Panc1 (cell line): ENCODE data around the gene RAB28. TPM values are rescaled to one million over a fixed set of nuclear protein-coding genes. Genes with fewer than 3 reads are reported as not detected.

ENCODE experiments used
- ATAC-seq: fragments of 200-7000 bp; cut with Tn5 transposase; 2 replicates; pipeline ENCODE4 v1.9.1; 2020; ENCODE audit warnings: mild to moderate bottlenecking, moderate library complexity
- BruUV-seq: library from RNA; stranded (reverse); fragments of 400-500 nt; replicated peaks from 2 replicates; lab custom pipeline; 2021; lab: Mats Ljungman, UMichigan
- CTCF ChIA-PET: fragments of 300-600 bp; sonication (Branson Sonifier 250); formaldehyde crosslinking; loops from one replicate; lab custom pipeline; 2022; ENCODE audit warnings: antibody characterized with exemption; lab: Charles Lee
- POLR2A ChIA-PET: fragments of 300-600 bp; sonication (Branson Sonifier 250); formaldehyde crosslinking; loops from one replicate; lab custom pipeline; 2022; ENCODE audit warnings: antibody characterized with exemption; lab: Charles Lee
- DNase-seq: peaks from one replicate; pipeline ENCODE4 v3.0.0-alpha.2; 2010; ENCODE audit warnings: low read depth, low spot score
- H3K27ac ChIP-seq: 2 replicates; pipeline ENCODE4 v1.5.1; 2011; ENCODE audit warnings: mild to moderate bottlenecking, low read length, inconsistent platforms
- H3K27me3 ChIP-seq: fragments of 200-500 bp; sonication (Bioruptor generic); 2 replicates; pipeline ENCODE4 v1.6.0; 2014; ENCODE audit warnings: low read length, inconsistent platforms; ENCODE audit not compliant: control insufficient read depth, insufficient read depth
- H3K36me3 ChIP-seq: fragments of 200-500 bp; sonication (Bioruptor generic); 2 replicates; pipeline ENCODE4 v1.5.1; 2014; ENCODE audit warnings: inconsistent platforms, mild to moderate bottlenecking, low read length, moderate library complexity; ENCODE audit not compliant: control insufficient read depth, insufficient read depth
- H3K4me1 ChIP-seq: 2 replicates; pipeline ENCODE4 v1.5.1; 2011; ENCODE audit warnings: inconsistent platforms, mild to moderate bottlenecking, low read length, moderate library complexity; ENCODE audit not compliant: control insufficient read depth, insufficient read depth
- H3K4me3 ChIP-seq, 2 experiments: 2 replicates each; pipeline ENCODE4 v1.5.1; 2011 to 2012; ENCODE audit warnings: low read depth in 2 of 2, low read length in 2 of 2, mild to moderate bottlenecking in 2 of 2, inconsistent platforms in 1 of 2, moderate library complexity in 1 of 2
- H3K9me3 ChIP-seq: fragments of 200-500 bp; sonication (Bioruptor generic); 2 replicates; pipeline ENCODE4 v1.5.1; 2014; ENCODE audit warnings: low read depth, mild to moderate bottlenecking, inconsistent platforms, low read length, moderate library complexity; ENCODE audit not compliant: control insufficient read depth, insufficient read depth
- POLR2AphosphoS5 ChIP-seq: IDR thresholded peaks from 2 replicates; pipeline ENCODE4 v1.6.1; 2012; ENCODE audit warnings: mild to moderate bottlenecking, low read depth, low read length, moderate library complexity
- SIN3A ChIP-seq: IDR thresholded peaks from 2 replicates; pipeline ENCODE4 v1.6.1; 2012; ENCODE audit warnings: low read depth, mild to moderate bottlenecking, low read length, moderate library complexity, borderline replicate concordance; ENCODE audit not compliant: insufficient read depth
- TCF7L2 ChIP-seq: IDR thresholded peaks from 2 replicates; pipeline ENCODE4 v1.6.1; 2011; ENCODE audit warnings: mild to moderate bottlenecking, low read depth, low read length, inconsistent platforms
- in situ Hi-C: cut with HindIII; loops from 2 replicates; pipeline ENCODE4 v1.10.0; 2016; ENCODE audit warnings: low sequenced_read_pairs, low pct_unique_long_range_greater_than_20kb
- intact Hi-C: fragments of 100-400 bp; cut with micrococcal nuclease; formaldehyde crosslinking; loops from one replicate; pipeline ENCODE4 v1.10.0; 2022; ENCODE audit not compliant: unreplicated experiment
- total RNA-seq: library from RNA; stranded (reverse); gene quantifications from one replicate; pipeline ENCODE4 v1.2.1, GENCODE V29; 2021; ENCODE audit not compliant: unreplicated experiment
- TF ChIP-seq, protein P1 (sequence below), 2 experiments: IDR thresholded peaks; 2 replicates each; pipeline ENCODE4 v1.6.1; 2011 to 2012; ENCODE audit warnings: low read depth in 2 of 2, control low read depth in 1 of 2, low read length in 1 of 2, mild to moderate bottlenecking in 1 of 2, moderate library complexity in 1 of 2; ENCODE audit not compliant: insufficient read depth in 1 of 2
- TF ChIP-seq, protein P2 (sequence below): fragments of 450-650 bp; IDR thresholded peaks from 2 replicates; pipeline ENCODE4 v1.5.1; 2017; ENCODE audit warnings: mild to moderate bottlenecking

The RAB28 gene
- total RNA-seq, 1 experiment from 2014 or later, result 10.2 TPM

DNA sequence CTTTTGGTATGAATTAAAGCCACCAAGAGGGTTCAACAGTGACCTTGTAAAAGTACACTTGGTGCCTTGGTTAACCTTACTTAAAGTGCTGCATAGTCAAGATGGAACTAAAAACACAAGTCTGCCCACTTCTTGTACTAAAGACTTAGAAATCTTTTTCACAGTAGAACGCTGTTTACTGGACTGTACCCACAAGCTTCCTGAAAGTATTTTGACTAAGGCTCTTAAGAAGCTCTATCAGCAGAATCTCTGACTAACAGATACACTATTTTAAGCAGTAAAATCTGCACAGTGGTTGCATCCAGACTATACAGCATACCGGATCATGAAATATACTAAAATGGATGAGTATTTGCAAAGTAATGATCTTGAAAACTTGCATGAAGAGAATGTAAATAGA lies 7.2 kb downstream of the RAB28 start:
- no TSS peak for BruUV-seq
- no peak for DNase-seq
- no peaks in the 10 kb centered on the region for H3K9me3 ChIP-seq
- H3K27me3 ChIP-seq, result no peaks in the 10 kb centered on the region
- in situ Hi-C loops (no loop called here), intact Hi-C loops (no loop called here)
- H3K27ac ChIP-seq, result no peak overlapping the region
- ATAC-seq, result no peak; the same call in 1 of the 2 replicates
- no peak overlapping the region for H3K4me3 ChIP-seq
- ChIA-PET CTCF (interaction anchor here (0.5 kb wide), 1 partner anchor 468 kb away, joined by 13 read pairs; no protein-coding TSS in a partner anchor), POLR2A (no interaction called here)
- TF ChIP-seq, protein P1, sequence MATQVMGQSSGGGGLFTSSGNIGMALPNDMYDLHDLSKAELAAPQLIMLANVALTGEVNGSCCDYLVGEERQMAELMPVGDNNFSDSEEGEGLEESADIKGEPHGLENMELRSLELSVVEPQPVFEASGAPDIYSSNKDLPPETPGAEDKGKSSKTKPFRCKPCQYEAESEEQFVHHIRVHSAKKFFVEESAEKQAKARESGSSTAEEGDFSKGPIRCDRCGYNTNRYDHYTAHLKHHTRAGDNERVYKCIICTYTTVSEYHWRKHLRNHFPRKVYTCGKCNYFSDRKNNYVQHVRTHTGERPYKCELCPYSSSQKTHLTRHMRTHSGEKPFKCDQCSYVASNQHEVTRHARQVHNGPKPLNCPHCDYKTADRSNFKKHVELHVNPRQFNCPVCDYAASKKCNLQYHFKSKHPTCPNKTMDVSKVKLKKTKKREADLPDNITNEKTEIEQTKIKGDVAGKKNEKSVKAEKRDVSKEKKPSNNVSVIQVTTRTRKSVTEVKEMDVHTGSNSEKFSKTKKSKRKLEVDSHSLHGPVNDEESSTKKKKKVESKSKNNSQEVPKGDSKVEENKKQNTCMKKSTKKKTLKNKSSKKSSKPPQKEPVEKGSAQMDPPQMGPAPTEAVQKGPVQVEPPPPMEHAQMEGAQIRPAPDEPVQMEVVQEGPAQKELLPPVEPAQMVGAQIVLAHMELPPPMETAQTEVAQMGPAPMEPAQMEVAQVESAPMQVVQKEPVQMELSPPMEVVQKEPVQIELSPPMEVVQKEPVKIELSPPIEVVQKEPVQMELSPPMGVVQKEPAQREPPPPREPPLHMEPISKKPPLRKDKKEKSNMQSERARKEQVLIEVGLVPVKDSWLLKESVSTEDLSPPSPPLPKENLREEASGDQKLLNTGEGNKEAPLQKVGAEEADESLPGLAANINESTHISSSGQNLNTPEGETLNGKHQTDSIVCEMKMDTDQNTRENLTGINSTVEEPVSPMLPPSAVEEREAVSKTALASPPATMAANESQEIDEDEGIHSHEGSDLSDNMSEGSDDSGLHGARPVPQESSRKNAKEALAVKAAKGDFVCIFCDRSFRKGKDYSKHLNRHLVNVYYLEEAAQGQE (IDR thresholded peaks at IDR 0.05; ENCODE audit: insufficient read depth in 1 of 2, low read depth in 2 of 2, low read length in 1 of 2), result no peak
- no peak for TF ChIP-seq TCF7L2
- H3K36me3 ChIP-seq, result no peaks in the 10 kb centered on the region; the same call in 1 of the 2 replicates
- peaks cover 7% of the 10 kb centered on the region; the same call in 1 of the 2 replicates for H3K4me1 ChIP-seq

- DNase-seq (no peak), ATAC-seq (no peak)
- Histone ChIP-seq H3K9me3 (no peaks in the 10 kb centered on the region), H3K4me3 (no peak overlapping the region), H3K27ac (no peak overlapping the region), H3K27me3 (no peaks in the 10 kb centered on the region), H3K4me1 (no peaks in the 10 kb centered on the region), H3K36me3 (no peaks in the 10 kb centered on the region; the same call in 1 of the 2 replicates)
- intact Hi-C loops, result no loop called here
- ChIA-PET CTCF (no interaction called here), POLR2A (no interaction called here)
- in situ Hi-C loops, result no loop called here
- TF ChIP-seq POLR2AphosphoS5 (no peak), SIN3A (no peak), TCF7L2 (no peak)
- TF ChIP-seq, protein P1 (IDR thresholded peaks at IDR 0.05; ENCODE audit: insufficient read depth in 1 of 2, low read depth in 2 of 2, low read length in 1 of 2), result no peak
- TF ChIP-seq, protein P2, sequence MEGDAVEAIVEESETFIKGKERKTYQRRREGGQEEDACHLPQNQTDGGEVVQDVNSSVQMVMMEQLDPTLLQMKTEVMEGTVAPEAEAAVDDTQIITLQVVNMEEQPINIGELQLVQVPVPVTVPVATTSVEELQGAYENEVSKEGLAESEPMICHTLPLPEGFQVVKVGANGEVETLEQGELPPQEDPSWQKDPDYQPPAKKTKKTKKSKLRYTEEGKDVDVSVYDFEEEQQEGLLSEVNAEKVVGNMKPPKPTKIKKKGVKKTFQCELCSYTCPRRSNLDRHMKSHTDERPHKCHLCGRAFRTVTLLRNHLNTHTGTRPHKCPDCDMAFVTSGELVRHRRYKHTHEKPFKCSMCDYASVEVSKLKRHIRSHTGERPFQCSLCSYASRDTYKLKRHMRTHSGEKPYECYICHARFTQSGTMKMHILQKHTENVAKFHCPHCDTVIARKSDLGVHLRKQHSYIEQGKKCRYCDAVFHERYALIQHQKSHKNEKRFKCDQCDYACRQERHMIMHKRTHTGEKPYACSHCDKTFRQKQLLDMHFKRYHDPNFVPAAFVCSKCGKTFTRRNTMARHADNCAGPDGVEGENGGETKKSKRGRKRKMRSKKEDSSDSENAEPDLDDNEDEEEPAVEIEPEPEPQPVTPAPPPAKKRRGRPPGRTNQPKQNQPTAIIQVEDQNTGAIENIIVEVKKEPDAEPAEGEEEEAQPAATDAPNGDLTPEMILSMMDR, result no peak
- no TSS peak for BruUV-seq
Observed at GRCh38 chr4:13476152-13476551, 8.0 kb downstream of the RAB28 start.
